ENCODE results near the gene SIX2.

- TF ChIP-seq CTCF (IDR thresholded peaks at IDR 0.05) = no peak
- no peak for TF ChIP-seq POLR2A (IDR thresholded peaks at IDR 0.05)
Observed at GRCh38 chr2:45018023-45018422, 8.8 kb upstream of the SIX2 start.
